ENCODE measurements around the gene OPCML.

- no peak for TF ChIP-seq POLR2A (IDR thresholded peaks at IDR 0.05)
- TF ChIP-seq CTCF (IDR thresholded peaks at IDR 0.05), result no peak
These were observed 22.7 kb upstream of the OPCML start for GRCh38 chr11:133555034-133555433.
